Activated T-cell treated with anti-CD3 and anti-CD28 coated beads, Interleukin-2, amount 50 U/mL, for 4 hours (primary cell): Measurements from ENCODE around the gene DCC. TPM values are rescaled to one million over a fixed set of nuclear protein-coding genes. Genes with fewer than 3 reads are reported as not detected.

Experiments used
- ATAC-seq, 2 donors: fragments of 200-7000 bp; cut with Tn5 transposase; one replicate each; pipeline ENCODE4 v1.10.0; 2021
- DNase-seq: peaks from one replicate; pipeline ENCODE4 v3.0.0-alpha.2; 2020
- H3K27me3 Mint-ChIP-seq: one replicate; pipeline ENCODE4 v1.8.0; 2021; ENCODE audit warnings: low read depth, mixed read lengths
- H3K36me3 Mint-ChIP-seq: one replicate; pipeline ENCODE4 v1.8.0; 2022; ENCODE audit warnings: mixed read lengths; ENCODE audit not compliant: insufficient read depth
- H3K4me1 Mint-ChIP-seq: one replicate; pipeline ENCODE4 v1.8.0; 2021; ENCODE audit warnings: low read depth, mixed read lengths
- H3K4me3 Mint-ChIP-seq: one replicate; pipeline ENCODE4 v1.8.0; 2021; ENCODE audit warnings: mild to moderate bottlenecking, moderate library complexity, mixed read lengths
- H3K9me3 Mint-ChIP-seq: one replicate; pipeline ENCODE4 v1.8.0; 2021; ENCODE audit warnings: mixed read lengths
- total RNA-seq, 3 donors: library from RNA; stranded (reverse); gene quantifications; one replicate each; pipeline ENCODE4 v1.2.1, GENCODE V29; 2021

DCC gene
- total RNA-seq, 3 donors from 2014 or later, result not detected

DNA sequence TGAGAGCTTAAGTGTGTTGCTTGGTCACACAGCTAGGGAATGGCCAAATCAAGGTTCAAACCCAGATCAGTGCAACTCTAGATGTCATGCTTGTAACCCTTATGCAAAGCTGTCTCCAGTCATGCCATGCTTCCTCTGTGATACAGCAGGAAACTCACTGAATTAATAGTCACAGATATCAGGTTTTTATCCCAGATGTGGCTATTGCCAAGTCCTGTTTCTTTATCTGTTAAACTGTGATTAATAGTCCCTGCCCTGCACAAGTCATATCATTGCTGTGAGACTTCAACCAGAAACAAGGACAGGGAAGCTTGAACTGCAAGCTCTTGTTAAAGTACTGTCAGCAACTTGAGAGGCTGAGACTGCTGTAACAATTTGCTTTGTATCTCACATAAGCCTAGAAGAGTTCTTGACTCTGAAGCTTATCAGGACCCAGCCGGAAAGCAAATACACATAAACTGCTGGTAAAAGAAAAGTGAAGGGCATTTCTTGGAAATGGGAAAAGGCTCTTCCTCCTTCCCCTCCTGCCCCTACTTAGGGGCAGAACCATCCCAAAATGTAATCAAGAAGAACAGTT lies 609.0 kb downstream of the DCC start:
- Mint-ChIP-seq H3K4me3 (no peak overlapping the region), H3K36me3 (no peaks in the 10 kb centered on the region), H3K4me1 (no peaks in the 10 kb centered on the region), H3K9me3 (peaks cover 10% of the 10 kb centered on the region), H3K27me3 (no peaks in the 10 kb centered on the region)
- no peak for ATAC-seq
- no peak for DNase-seq

DNA sequence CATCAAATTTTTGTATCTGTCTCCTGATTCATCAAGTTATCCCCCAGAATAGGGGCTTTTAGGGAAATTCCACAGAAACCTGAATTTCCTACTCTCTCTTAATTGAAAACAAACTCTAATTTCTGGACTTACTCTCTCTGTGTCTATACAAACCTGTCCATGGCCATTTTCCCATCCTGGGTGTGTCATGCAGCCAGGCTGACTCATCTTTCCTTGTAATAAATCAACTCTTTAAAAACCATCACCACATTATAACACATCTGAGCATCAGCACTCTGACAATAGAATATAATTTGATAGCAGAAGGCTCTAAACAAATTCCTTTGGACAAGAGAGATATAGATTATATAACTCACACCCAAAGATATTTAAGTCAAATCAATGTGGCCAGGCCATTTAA lies 610.2 kb downstream of the DCC start:
- H3K4me1 Mint-ChIP-seq, result no peaks in the 10 kb centered on the region
- H3K4me3 Mint-ChIP-seq, result no peak overlapping the region
- ATAC-seq (no peak), DNase-seq (no peak)
- no peaks in the 10 kb centered on the region for H3K27me3 Mint-ChIP-seq
- no peaks in the 10 kb centered on the region for H3K36me3 Mint-ChIP-seq
- H3K9me3 Mint-ChIP-seq, result peaks cover 12% of the 10 kb centered on the region

DNA sequence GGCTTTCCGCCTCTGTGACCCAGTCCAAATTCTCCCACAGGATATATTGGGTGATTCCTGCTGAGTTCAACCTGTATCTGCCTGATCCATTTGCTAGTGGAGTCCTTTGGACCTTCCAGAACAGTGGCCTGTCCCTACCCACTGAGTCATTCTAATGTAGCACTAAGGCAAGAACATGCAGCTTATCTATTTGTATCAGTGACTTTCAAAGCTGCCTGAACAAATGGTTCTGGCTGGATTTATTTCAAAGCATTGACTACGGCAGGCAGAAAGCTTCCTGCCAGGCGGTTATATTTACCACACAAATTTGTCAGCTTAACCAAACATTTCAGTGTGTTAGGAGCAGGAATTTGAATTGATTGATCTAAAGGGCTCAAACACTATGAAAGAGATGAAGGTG lies 613.4 kb downstream of the DCC start:
- no peaks in the 10 kb centered on the region for H3K4me1 Mint-ChIP-seq
- H3K27me3 Mint-ChIP-seq, result no peaks in the 10 kb centered on the region
- no peak overlapping the region for H3K4me3 Mint-ChIP-seq
- no peaks in the 10 kb centered on the region for H3K36me3 Mint-ChIP-seq
- peaks cover 16% of the 10 kb centered on the region for H3K9me3 Mint-ChIP-seq
- no peak for ATAC-seq
- no peak for DNase-seq

DNA sequence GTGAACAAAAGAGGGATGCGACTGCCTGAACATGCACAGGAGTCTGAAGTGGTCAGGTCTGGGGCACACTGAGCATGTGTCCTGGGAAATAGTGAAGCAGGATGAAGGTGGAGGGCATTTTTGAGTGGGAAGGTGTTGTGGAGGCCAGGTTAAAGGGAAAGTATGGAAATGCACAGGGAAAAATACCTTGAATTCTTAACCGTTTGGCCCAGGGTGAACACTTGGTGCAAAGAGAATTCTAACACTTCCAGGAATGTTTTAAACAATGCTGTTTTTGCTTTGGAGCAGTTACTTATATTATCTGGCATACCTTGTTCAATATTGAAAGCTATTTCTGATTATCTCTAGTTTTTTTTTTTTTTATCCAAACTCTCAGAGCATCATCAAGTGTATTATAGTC lies 623.5 kb downstream of the DCC start:
- ATAC-seq (no peak), DNase-seq (no peak)
- Mint-ChIP-seq H3K4me1 (no peaks in the 10 kb centered on the region), H3K4me3 (no peak overlapping the region), H3K27me3 (no peaks in the 10 kb centered on the region), H3K9me3 (peaks cover 12% of the 10 kb centered on the region), H3K36me3 (no peaks in the 10 kb centered on the region)

DNA sequence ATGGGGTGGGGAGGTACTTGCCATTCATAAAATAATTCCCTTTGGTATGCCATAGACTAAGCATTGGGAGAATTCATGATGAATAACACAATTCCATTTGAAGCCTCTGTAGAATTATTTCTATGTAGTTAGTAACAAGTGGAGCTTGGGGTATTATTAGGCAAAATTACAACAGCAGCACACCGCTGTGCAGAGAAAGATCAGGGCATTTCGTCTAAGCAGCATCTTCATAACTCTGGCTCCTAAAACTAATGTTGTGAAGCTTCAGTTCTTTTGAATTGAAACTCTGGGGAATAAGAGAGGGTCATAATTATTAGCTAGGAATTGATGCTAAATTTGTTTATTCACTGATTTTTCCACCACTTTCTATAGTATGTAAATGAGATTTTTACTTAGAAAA lies 630.7 kb downstream of the DCC start:
- Mint-ChIP-seq H3K9me3 (peaks cover 15% of the 10 kb centered on the region), H3K4me3 (no peak overlapping the region), H3K4me1 (no peaks in the 10 kb centered on the region), H3K36me3 (no peaks in the 10 kb centered on the region), H3K27me3 (no peaks in the 10 kb centered on the region)
- no peak for ATAC-seq
- DNase-seq, result no peak

DNA sequence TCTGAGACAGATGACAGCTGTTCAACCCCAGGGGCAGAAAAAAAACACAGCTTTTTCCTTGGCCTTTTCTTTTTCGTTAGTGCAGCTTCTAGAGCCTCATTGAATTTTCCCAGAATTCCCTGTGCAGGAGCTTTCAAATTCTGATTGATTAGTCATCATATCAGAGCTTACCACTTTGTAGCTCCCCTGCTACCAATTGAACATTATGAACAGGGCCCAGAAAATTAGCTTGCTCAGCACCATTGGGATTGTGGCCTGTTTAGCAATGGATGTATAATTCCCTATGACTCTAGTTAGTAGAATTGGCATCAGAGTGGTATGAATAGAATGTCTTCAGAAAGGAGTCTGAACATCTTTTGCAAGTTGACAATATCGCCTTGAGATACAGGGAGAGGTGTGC lies 631.1 kb downstream of the DCC start:
- DNase-seq (no peak), ATAC-seq (no peak)
- Mint-ChIP-seq H3K4me1 (no peaks in the 10 kb centered on the region), H3K4me3 (no peak overlapping the region), H3K36me3 (no peaks in the 10 kb centered on the region), H3K27me3 (no peaks in the 10 kb centered on the region), H3K9me3 (peaks cover 15% of the 10 kb centered on the region)

DNA sequence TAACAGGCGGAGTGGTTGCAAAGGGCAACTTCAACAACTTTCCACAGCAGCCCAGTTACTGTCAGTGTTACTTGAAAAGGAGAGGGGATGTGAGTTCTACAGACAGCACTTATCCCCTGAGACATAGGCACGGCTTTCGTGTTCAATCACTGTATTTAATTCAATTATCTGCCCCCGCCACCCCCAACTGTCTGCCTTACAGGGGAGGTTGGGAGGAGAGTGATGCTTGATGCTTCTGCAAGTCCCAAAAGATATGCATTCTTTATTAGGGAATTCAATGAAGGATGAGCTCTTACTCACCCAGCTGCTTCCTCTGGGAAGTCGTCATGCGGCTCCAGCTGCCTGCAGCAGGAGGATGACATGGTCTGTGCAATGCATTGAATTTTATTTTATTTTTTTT lies 639.9 kb downstream of the DCC start:
- Mint-ChIP-seq H3K27me3 (no peaks in the 10 kb centered on the region), H3K9me3 (no peaks in the 10 kb centered on the region), H3K4me3 (no peak overlapping the region), H3K4me1 (no peaks in the 10 kb centered on the region), H3K36me3 (no peaks in the 10 kb centered on the region)
- DNase-seq (no peak), ATAC-seq (no peak)

DNA sequence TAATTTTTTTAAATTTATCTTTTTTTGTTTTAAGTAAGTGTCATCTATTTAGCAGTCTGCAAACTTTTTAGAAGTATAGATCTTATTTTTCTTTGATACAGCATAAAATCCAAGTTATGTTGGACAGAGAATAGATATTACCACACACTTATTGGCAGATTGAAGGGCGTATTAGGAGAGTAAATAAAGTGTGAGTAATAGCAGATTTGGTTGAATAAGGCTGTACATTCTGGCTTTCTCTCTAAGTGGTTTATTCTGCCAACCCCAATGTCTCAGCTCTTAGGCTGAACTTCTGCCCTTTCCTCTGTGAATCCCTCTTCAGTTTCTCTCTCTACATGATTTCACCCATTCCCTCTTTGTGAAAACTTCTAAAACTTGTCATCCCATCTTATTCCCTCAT lies 651.2 kb downstream of the DCC start:
- Mint-ChIP-seq H3K9me3 (peaks cover 4% of the 10 kb centered on the region), H3K36me3 (no peaks in the 10 kb centered on the region), H3K4me1 (no peaks in the 10 kb centered on the region), H3K4me3 (no peak overlapping the region), H3K27me3 (no peaks in the 10 kb centered on the region)
- ATAC-seq (no peak), DNase-seq (no peak)

DNA sequence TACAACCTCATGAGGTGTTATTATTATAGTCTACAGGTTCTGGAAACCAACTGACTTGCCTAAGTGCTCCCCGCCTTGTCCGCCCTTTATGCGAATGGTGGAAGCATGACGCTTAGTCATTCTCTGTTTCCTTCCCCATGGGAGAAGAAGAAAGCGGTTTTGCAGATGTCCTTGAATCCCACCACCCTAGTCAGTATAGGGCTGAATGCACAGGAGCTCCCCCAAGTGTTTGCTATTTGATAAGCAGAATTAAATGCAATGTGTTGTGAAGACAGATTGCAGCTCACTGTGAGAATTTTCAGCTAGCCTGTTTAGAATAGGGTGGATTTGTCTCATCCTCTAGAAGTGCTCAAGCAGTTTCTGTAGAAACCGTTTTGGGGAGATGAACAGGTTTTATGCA lies 652.0 kb downstream of the DCC start:
- H3K4me3 Mint-ChIP-seq, result no peak overlapping the region
- DNase-seq (no peak), ATAC-seq (no peak)
- no peaks in the 10 kb centered on the region for H3K4me1 Mint-ChIP-seq
- H3K27me3 Mint-ChIP-seq, result no peaks in the 10 kb centered on the region
- H3K36me3 Mint-ChIP-seq, result no peaks in the 10 kb centered on the region
- peaks cover 3% of the 10 kb centered on the region for H3K9me3 Mint-ChIP-seq

DNA sequence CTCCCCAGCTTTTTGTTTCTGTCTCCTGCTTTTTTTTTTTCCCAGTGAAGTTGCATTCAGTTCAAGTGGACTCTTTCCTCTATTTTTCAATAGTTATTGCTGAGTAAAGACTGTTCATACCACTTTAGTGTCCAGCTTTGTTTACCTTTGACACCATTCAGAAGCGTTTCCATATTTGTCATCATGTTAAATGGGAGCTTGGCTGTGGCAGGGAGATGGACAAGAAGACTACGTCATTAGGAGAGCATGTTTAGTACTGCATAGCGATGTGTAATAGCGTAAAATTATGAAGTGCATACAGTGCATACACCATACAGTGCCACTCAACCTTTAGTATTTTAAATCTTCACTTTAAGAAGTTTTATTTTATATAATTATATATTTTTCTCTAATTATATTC lies 655.9 kb downstream of the DCC start:
- H3K36me3 Mint-ChIP-seq, result no peaks in the 10 kb centered on the region
- H3K4me1 Mint-ChIP-seq, result no peaks in the 10 kb centered on the region
- H3K27me3 Mint-ChIP-seq, result no peaks in the 10 kb centered on the region
- DNase-seq (no peak), ATAC-seq (no peak)
- no peak overlapping the region for H3K4me3 Mint-ChIP-seq
- H3K9me3 Mint-ChIP-seq, result no peaks in the 10 kb centered on the region

DNA sequence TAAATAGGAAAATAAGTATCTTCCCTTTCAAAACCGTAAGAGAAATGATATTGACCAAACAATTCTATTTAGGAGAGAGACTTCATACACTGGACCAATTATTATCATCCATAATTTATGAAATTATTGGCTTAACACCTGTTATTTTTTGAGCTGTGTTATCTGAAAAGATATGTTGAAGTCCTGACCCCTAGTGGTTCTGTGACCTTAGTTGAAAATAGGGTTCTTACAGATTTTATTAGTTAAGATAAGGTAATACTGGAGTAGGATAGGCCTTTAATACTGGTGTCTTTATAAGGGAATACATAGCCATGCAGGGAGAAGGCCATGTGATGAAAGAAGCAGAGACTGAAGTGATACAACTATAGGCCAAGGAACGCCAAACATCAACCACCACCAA lies 659.6 kb downstream of the DCC start:
- H3K4me1 Mint-ChIP-seq, result no peaks in the 10 kb centered on the region
- no peak for ATAC-seq
- no peaks in the 10 kb centered on the region for H3K36me3 Mint-ChIP-seq
- H3K9me3 Mint-ChIP-seq, result no peaks in the 10 kb centered on the region
- no peaks in the 10 kb centered on the region for H3K27me3 Mint-ChIP-seq
- H3K4me3 Mint-ChIP-seq, result no peak overlapping the region
- no peak for DNase-seq

DNA sequence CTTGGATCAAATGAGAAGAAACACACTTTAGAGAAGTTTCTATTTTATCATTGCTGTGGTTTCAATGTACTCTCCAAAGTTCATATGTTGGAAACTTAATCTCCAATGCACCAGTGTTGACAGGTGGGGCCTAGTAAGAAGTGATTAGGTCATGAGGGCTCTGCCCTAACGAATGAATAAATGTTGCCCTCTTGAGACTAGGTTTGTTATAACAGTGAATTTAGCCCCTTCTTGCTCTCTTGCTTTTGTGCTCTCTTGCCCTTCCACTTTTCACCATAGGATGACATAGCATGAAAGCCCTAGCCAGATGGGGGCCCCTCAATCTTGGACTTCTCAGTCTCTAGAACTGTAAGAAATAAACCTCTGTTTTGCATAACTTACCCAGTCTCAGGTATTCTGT lies 664.8 kb downstream of the DCC start:
- ATAC-seq (no peak), DNase-seq (no peak)
- no peaks in the 10 kb centered on the region for H3K9me3 Mint-ChIP-seq
- no peak overlapping the region for H3K4me3 Mint-ChIP-seq
- no peaks in the 10 kb centered on the region for H3K36me3 Mint-ChIP-seq
- H3K27me3 Mint-ChIP-seq, result no peaks in the 10 kb centered on the region
- no peaks in the 10 kb centered on the region for H3K4me1 Mint-ChIP-seq

DNA sequence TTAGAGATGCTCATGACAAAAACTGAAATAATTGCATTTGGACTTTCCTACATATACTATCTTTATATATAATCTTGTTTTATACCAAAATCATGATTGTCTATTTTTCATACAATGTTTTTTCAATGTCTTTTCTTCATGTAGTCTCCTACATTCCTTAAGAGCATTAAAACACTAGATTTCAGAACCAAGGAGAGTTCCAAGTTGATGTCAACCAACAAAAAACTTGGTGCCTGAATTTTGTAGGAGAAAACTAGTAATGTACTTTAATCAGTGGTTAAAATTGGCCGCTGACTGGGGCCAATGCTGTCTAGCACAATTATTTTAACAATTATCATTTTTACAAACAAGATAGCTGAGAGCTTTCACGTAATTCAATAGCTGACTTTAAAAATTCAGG lies 678.8 kb downstream of the DCC start:
- no peaks in the 10 kb centered on the region for H3K4me1 Mint-ChIP-seq
- H3K4me3 Mint-ChIP-seq, result no peak overlapping the region
- H3K36me3 Mint-ChIP-seq, result no peaks in the 10 kb centered on the region
- DNase-seq, result no peak
- no peak for ATAC-seq
- H3K9me3 Mint-ChIP-seq, result no peaks in the 10 kb centered on the region
- no peaks in the 10 kb centered on the region for H3K27me3 Mint-ChIP-seq

DNA sequence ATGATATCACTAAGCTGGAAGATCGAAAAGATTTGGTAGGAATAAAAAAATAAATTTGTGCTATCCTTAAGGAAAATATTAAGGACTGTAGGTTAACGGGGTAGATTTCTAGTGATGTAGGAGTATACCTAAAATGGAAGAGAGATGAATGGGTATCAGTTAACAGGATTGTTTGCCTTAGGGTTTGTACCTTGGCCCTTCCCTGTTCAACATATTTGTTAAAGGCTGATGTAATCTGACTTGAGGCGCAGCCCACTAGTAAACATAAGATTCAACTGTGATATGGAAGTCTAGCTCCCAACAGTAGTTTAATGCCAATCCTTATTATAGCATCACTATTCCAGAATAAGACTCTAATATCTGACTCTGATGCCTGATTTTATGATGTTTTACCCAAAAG lies 685.2 kb downstream of the DCC start:
- Mint-ChIP-seq H3K9me3 (peaks cover 12% of the 10 kb centered on the region), H3K36me3 (no peaks in the 10 kb centered on the region), H3K27me3 (no peaks in the 10 kb centered on the region), H3K4me3 (no peak overlapping the region), H3K4me1 (no peaks in the 10 kb centered on the region)
- DNase-seq (no peak), ATAC-seq (no peak)

DNA sequence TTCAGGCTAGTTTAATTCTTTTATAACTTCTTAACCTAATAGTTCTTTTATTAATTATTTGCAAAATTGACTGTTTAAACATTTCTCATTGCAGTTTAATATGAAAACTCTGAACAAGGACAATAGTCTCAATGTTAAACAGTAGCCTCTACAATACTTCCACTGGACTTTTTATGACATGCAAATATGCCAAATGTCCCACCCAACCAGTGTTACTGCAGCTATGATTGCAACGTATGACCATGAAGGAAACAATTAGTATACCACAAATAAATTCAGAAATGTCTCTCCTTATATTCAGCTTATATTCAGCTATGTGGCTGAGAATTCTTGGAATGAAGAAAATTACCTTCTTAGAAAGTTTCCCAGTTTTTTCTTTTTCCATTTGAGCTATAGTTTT lies 688.6 kb downstream of the DCC start:
- DNase-seq, result no peak
- Mint-ChIP-seq H3K27me3 (no peaks in the 10 kb centered on the region), H3K4me1 (no peaks in the 10 kb centered on the region), H3K36me3 (no peaks in the 10 kb centered on the region), H3K9me3 (peaks cover 12% of the 10 kb centered on the region), H3K4me3 (no peak overlapping the region)
- ATAC-seq, result no peak

DNA sequence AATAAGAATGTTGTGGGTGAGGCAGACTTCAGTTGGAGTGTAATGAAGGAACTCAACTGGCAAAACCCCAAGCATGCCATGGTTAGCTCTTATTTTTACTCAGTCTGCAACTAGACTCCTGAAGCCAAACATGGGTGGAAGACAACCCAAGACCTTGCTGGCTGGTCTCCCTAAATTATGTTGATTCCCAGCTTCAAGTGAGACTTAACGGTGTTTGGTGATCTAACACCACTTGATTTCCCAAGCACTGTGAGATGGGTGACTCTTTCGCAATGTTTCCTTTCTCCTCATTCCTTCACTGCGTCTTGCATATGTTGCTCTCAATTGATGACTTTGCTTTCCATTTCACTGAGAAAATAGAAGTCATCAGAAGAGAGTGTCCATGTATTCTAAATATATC lies 693.1 kb downstream of the DCC start:
- Mint-ChIP-seq H3K27me3 (no peaks in the 10 kb centered on the region), H3K9me3 (no peaks in the 10 kb centered on the region), H3K36me3 (no peaks in the 10 kb centered on the region), H3K4me3 (no peak overlapping the region), H3K4me1 (no peaks in the 10 kb centered on the region)
- no peak for DNase-seq
- ATAC-seq, result no peak
